Measurements from ENCODE around the gene PTPRZ1. TPM values are rescaled to one million over a fixed set of nuclear protein-coding genes. Genes with fewer than 3 reads are reported as not detected.

PTPRZ1 gene
- total RNA-seq, 1 donor from 2014 or later: 0.41 TPM

DNA sequence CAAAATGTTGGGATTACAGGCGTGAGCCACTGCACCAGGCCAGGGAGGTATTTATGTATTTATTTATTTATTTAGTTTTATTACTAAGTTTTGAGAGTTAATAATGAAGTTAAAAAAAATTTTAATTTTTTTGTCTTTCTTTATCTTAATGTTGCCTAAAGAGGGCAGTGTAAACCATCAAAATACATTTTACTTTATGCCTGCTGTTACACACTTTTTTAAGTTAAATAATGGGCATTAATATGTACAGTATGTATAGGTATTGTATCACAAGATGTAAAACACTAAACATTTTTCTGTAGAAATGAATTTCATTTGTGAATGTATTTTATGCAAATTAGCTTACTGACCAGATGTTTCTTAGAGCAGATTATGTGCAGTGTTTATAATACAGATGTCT is 141.7 kb downstream of the PTPRZ1 start:
- no peak for ATAC-seq
- intact Hi-C loops (cut with DNase I): no loop called here
- DNase-seq (ENCODE audit: missing footprints): no peak

DNA sequence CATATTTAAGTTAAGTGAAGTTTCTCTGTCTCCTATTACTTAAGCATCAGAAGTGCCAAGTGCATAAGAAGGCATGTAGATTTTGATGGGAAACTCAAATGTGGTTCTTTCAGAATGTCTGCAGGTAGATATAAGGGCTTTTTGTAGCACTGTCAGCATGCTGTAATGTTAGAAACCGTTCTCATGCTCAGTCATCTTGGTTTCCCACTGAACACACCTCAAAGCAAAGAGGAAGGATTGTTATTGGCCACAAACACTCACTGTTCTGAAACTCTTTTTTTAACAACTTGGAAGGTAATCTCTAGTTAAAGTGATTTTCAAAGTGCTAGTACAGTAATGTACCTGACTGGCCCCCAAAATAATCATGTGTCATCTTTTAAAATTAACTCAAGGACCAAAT is 145.1 kb downstream of the PTPRZ1 start:
- DNase-seq (ENCODE audit: missing footprints): no peak
- intact Hi-C loops (cut with DNase I): no loop called here

DNA sequence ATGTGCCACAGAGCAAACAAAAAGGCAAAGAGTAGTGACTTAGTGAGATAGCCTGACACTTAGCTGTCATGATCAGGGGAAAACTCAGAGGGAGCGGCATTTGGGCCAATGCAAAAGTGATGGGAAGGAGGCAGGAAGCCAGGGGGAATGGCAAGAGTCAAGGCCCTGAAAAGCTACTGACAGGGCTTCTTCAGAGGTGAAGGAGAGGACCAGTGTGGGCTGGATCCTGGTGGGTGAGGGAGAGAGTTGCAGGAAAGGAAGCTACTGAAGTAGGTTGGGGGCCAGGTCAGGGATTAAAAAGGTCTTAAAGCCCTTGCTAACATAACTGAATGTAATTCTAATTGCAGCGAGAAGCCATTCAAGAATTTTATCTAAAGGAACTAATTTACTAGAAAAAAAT is 154.1 kb downstream of the PTPRZ1 start:
- ATAC-seq (no peak), DNase-seq (ENCODE audit: missing footprints) (no peak)
- intact Hi-C loops (cut with DNase I): no loop called here

More for the DNA sequence above, 145.1 kb downstream of the PTPRZ1 start:
- no peak for ATAC-seq

DNA sequence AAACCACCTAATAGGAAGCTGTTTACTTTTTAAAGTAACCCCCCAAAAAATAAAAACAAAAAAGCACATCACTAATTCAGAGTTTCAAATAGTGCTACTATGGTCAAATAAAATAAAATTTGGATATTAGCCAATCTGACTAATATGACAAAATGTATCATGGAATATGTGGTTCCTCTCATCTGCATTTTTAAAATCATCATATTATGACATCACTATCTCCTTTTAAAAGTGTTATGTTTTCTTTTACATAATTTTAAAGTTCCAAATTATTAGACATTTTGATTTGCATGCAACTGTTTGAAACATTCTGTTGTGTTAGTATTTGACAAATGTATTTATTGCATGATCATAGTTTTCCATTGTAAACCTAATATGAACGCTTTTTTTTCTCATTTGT is 160.7 kb downstream of the PTPRZ1 start:
- ATAC-seq (no peak), DNase-seq (ENCODE audit: missing footprints) (no peak)
- intact Hi-C loops (cut with DNase I): no loop called here

DNA sequence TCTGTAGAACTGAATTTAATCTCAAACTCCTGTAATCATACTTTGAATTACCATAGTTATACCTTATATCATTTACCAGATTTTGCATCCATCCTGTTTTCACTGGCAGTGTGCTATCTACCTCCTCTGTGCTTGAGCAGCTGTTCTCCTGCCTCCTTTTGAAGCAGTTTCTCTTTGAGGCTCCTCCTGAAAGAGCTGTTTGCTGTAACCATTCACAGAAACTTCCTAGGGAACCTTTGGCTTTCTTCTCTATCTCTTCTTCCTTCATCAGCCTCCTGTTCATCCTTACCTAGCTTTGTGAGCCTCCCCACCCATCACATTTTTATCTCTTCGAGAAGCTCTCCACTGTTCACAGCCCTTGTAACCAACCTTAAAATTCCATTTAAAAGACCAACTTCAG is 162.9 kb downstream of the PTPRZ1 start:
- DNase-seq (ENCODE audit: missing footprints) (no peak), ATAC-seq (no peak)
- intact Hi-C loops (cut with DNase I): no loop called here

DNA sequence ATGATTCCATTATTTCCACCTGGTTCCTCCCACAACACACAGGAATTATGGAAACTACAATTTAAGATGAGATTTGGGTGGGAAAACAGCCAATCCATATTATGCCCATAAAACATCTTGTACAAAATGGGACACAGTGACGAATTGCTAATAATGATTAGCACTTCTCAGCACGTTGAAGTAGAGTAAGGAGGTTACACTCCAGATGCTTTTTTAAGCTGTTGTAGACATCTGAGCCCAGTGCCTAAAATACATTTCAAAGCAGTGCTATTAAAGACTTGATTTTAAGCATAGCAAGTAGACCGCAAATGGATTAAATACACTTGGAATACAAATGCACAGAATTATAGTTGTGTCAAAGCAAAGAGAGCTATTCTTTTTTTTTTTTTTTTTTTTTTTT is 165.2 kb downstream of the PTPRZ1 start:
- ATAC-seq (no peak), DNase-seq (ENCODE audit: missing footprints) (no peak)
- intact Hi-C loops (cut with DNase I): no loop called here

DNA sequence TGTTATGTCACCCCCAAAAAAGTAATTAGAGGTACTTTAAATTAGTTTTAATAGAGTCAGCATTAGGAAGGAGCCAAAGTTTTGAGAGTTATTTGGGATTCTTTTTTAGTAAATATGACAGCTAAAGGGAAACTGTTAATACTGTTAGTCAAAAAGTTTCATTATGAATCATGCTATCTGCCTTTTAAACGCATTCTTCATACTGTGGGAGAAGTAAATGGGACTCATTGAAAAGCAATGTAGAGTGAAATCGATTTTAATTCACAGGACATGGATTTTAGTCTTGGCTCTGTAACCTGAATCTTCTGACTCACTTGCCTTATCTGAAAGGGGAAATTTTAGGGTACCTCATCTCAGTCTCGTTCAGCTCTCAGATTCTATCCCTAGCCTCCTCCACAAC is 165.9 kb downstream of the PTPRZ1 start:
- intact Hi-C loops (cut with DNase I): no loop called here
- ATAC-seq (no peak), DNase-seq (ENCODE audit: missing footprints) (no peak)

DNA sequence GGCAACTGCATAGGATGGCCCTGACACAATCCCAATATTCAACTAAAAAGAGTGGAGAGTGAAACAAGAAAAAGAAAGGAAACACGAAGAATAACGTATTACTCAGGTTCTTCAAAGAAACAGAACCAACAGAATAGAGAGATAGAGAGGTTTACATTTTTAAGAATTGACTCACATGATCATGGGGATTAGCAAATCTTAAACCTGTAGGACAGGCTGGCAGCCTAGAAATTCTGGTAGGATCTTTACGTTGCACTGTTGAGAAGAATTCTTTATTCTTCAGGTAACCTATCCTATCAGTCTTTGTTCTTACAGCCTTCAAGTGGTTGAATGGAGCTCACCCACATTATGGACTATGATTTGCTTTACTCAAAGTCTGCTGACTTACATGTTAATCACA is 167.2 kb downstream of the PTPRZ1 start:
- DNase-seq (ENCODE audit: missing footprints): no peak
- intact Hi-C loops (cut with DNase I): no loop called here
- ATAC-seq: no peak

DNA sequence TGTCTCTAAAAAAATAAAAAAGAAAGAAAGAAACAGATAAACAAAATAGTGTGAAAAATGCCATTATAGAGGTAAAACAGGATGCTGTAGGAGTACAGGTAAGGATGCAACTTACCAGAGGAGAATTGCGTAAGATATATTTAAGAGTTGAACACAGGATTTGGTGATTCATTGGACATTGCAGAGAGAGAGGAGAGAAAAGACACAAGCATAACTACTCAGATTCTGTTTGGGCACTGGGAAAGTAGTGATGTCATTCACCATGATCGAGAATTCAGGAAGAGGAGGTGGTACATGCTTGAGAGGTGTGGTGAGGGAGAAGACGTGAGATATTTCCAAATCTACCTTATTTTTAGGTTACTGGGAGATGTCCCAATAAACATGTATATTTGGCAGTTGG is 173.4 kb downstream of the PTPRZ1 start:
- ATAC-seq (no peak), DNase-seq (ENCODE audit: missing footprints) (no peak)
- intact Hi-C loops (cut with DNase I): no loop called here

DNA sequence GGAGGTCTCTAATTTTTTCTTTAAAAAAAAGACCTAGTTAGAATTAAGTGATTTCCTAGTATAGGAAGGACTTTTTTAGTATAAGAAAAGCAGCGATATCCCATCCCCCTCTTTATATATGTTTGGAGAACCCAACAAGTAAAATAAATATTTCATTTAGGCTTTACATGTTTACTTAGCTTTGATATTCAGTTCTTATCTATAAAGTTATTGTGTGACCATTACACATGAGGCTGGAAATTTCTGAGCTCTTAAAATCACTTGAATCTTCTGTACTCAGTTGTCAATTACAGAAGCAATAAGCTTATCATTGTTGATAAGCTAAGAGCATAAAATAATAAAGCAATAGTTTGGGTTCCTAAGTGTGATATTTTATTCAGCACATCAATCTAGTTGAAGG is 181.4 kb downstream of the PTPRZ1 start:
- intact Hi-C loops (cut with DNase I): no loop called here
- DNase-seq (ENCODE audit: missing footprints) (no peak), ATAC-seq (no peak)

DNA sequence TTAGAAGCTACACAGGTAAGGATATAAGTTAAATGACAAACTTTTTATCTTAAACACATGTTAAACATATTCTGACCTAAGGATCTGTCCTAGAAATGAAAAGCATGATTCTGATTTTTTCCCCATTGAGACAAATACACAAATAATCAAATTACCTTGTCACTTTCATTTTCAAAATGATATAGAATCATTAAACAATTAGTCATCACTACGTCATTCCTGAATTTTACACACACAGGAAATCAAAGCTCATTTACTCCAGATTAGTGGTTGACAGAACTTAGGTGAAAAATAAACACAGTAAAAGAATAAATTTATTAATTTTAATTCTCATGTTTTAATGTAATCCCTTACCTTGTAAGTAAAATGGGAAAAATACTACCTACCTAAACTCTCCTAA is 182.1 kb downstream of the PTPRZ1 start:
- intact Hi-C loops (cut with DNase I): no loop called here
- ATAC-seq (no peak), DNase-seq (ENCODE audit: missing footprints) (no peak)

DNA sequence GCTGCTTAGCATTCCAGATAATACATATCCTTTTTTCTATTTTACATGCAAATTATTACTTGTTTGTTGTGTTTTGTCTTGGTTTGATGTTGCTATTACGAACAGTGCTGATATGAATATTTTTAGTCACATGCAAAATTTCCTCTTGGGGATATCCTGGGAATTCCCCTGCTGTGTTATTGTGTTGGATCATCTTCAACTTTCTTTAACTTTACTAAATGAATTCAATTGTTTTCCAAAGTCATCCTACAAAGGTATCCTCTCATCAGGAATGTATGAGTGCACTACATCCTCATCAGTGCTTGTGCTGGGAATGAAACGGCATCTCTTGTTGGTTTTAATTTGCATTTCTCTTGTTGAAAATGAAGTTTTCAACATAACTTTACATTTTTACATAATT is 184.0 kb downstream of the PTPRZ1 start:
- DNase-seq (ENCODE audit: missing footprints): no peak
- ATAC-seq: no peak

DNA sequence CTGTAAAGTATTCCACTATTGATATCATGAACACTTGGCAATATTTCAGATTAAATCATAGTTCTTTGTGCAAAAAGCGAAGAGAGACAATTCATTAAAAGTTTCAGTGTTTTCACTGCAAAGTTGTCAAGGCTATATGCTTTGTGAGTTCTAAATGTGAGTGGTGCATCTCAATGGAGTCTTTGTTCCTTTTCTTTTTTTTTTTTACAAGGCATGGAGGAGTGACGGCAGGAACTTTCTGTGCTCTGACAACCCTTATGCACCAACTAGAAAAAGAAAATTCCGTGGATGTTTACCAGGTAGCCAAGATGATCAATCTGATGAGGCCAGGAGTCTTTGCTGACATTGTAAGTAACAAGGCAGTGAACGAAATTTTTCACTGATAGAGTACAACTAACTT is 186.6 kb downstream of the PTPRZ1 start:
- ATAC-seq: no peak
- no peak for DNase-seq (ENCODE audit: missing footprints)
- intact Hi-C loops (cut with DNase I): no loop called here

More for the DNA sequence above, 184.0 kb downstream of the PTPRZ1 start:
- intact Hi-C loops (cut with DNase I): no loop called here

DNA sequence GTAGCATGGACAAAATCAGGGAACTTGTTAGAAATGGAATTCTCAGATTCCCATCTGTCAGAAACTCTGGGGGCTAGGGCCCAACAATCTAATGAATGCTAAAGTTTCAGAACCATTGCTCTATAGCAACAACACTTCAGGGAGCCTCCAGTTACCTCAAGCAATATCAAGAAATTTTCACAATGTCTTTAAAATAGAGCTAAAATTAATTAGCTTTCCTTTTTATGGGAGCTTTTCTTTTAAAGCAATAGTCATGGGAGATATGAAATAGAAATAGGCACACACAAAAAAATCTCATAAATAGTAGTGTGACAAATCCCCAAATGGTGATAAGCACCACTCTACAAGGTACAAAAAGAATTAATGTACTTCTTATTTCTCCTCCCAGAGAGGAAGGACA is 190.2 kb downstream of the PTPRZ1 start:
- intact Hi-C loops (cut with DNase I): no loop called here
- DNase-seq (ENCODE audit: missing footprints): no peak
- ATAC-seq: no peak

DNA sequence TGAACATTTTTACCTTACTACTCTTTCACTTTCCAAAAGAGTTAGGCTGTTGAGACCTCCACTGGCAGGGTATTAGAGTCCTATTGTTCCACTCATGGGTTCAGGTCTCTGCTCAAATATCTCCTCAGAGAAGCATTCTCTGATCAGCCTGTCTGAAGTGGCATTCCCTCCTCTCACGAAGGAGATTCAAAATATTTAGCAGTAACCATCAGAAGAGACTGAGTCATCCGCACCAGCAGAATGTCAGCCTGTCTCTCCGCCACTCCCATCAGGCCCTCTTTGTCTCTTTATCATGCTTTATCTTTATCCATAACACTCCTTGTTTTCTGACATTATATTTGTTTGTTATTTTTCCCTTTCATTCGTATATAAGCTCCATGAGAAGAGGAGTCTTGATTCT is 192.0 kb downstream of the PTPRZ1 start:
- no peak for DNase-seq (ENCODE audit: missing footprints)
- intact Hi-C loops (cut with DNase I): no loop called here
- ATAC-seq: no peak

DNA sequence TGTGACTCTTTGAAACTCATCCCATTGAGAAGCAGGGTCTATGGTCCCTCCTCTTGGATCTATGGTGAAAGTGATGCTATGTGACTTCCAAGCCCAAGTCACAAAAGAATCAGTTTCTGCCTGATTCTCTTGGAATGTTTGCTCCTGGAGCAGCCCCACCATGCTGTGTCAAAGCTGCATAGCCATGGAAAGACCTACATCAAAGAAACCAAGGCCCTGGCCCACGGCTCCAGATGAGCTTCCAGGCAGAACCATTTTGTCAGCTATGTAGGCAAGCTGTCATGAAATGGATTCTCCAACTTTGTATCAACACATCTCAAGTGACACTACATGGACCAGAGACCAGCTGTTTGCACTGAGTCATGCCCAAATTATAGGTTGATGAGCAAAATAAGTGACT is 194.1 kb downstream of the PTPRZ1 start:
- no peak for ATAC-seq
- DNase-seq (ENCODE audit: missing footprints): peak; percentile 25
- intact Hi-C loops (cut with DNase I): no loop called here

DNA sequence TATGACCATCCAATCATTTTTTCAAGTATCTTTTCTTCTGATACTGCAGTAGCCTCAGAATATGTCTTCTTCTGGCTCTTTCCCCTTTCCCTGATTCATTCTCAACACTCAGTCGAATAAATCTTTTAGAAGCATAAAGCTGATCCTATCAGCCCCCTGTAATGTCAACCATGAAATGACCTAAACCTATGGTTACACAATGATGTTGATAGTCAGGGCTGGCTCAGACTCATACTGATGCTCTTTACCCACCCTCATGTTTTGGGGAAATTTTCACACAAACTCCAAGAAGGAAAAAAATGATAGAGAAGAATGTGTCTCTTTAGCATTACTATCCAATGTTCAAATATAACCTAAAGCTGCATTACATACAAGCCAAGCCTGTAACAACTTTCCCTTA is 195.1 kb downstream of the PTPRZ1 start:
- DNase-seq (ENCODE audit: missing footprints) (no peak), ATAC-seq (no peak)
- intact Hi-C loops (cut with DNase I): no loop called here

DNA sequence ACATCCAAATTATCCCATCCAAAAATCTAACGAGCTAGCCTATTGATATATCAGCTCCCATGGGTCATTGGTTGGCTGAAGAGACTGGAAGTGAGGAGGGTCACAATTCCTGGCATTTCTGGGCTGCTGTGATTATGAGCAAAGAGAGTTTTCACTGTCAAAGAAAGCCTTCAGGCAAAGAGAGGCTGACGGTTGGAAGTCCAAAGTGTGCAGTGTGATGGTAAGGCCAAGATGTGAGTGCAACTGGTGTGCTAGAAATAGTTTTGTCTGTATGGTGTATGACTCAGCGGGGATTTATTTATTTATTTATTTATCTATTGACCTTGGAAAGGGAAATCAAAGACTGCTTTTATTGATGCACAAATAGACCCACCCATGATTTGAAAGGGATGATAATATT is 196.0 kb downstream of the PTPRZ1 start:
- no peak for ATAC-seq
- DNase-seq (ENCODE audit: missing footprints): no peak
- intact Hi-C loops (cut with DNase I): no loop called here

DNA sequence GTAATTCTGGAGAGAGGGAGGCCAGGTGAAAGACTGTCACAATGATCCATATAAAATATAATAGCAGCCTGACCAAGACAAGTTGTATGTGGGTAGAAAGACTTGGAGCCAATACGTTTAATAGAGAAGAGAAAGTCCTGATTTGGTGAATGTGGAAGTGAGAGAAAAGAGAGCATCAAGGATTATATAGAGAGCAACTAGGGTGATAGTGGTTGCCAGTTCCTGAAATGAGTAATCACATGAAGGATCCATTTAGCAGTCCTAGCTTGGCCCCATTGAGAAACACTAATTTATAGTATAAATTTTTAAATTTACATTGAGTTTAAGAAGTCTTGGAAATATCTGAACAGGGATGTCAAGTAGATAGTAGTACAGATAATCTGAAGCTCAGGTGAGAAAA is 197.1 kb downstream of the PTPRZ1 start:
- intact Hi-C loops (cut with DNase I): no loop called here
- DNase-seq (ENCODE audit: missing footprints) (no peak), ATAC-seq (no peak)

DNA sequence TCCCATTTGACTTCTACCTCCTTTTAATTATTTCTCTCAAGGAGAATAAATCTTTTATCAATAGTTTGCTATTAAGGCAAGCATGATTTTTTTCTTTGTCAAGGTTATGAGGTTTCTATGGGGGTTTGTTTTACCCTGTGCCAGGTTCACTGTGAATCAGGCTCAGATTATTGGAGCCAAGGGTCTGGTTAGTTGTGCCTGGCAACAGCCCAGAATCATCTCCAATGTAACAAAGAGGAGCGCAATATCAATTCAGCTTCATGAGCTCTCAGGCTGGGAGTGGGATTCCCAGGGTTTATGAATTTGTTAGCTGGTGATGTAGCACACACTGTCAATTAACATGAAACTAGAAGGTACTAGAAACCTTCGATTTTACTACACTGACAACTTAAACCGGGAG is 197.9 kb downstream of the PTPRZ1 start:
- no peak for DNase-seq (ENCODE audit: missing footprints)
- no peak for ATAC-seq
- intact Hi-C loops (cut with DNase I): no loop called here

DNA sequence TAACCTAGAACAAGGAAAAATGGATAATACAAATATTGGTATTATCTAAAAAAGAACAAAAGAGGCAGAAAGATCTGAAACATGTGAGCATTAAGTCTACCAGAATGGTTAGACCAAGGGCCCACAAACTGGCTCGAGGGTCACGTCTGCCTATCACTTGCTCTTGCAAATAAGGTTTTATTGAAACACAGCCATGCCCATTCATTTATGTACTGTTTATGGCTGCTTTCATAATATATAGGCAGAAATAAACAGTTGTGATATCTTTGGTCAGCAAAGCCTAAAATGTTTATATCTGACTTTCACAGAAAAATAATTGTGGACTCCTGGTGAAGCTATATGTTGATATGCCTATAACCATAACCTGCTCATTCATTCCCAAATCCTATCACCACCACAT is 199.3 kb downstream of the PTPRZ1 start:
- ATAC-seq (no peak), DNase-seq (ENCODE audit: missing footprints) (peak; percentile 33)
- intact Hi-C loops (cut with DNase I): no loop called here

Data from Right ventricle myocardium inferior (tissue), 1 donor.